Cardiac atrium fibroblast (primary cell): Measurements from ENCODE around the gene EGFL8. TPM values are rescaled to one million over a fixed set of nuclear protein-coding genes. Genes with fewer than 3 reads are reported as not detected.

Experiments used
- total RNA-seq: library from RNA; depleted of rRNA; stranded (reverse); fragments of >200 nt; gene quantifications from 2 replicates; pipeline ENCODE4 v1.2.3, GENCODE V29; 2015

EGFL8 gene
- 0.97 and 7.2 TPM in 2 replicates for total RNA-seq

DNA sequence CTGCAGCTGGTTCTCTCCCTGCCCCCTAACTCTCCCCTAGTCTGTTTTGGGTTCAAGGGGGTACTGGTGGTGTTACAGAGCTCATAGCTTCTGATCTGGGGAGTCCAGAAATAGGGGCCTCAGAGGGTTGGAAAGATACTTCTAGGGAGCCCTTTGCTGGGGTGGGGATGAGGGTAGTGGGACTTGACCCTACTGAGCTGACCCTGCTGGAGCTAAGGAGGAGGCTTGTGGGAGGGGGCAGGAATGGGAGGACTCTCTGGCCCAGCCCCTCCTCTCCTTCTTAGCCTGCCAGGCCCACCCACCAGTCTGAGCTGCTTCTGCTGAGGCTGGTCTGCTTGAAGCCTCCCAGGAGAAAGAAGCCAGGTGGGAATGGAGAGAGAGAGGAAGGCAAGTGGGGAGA lies at the start of gene EGFL8:
TSS of gene EGFL8 (plus strand) at position 301 of the 400 bp plus-strand sequence. CDS start 1,571 bp downstream, outside the sequence.

DNA sequence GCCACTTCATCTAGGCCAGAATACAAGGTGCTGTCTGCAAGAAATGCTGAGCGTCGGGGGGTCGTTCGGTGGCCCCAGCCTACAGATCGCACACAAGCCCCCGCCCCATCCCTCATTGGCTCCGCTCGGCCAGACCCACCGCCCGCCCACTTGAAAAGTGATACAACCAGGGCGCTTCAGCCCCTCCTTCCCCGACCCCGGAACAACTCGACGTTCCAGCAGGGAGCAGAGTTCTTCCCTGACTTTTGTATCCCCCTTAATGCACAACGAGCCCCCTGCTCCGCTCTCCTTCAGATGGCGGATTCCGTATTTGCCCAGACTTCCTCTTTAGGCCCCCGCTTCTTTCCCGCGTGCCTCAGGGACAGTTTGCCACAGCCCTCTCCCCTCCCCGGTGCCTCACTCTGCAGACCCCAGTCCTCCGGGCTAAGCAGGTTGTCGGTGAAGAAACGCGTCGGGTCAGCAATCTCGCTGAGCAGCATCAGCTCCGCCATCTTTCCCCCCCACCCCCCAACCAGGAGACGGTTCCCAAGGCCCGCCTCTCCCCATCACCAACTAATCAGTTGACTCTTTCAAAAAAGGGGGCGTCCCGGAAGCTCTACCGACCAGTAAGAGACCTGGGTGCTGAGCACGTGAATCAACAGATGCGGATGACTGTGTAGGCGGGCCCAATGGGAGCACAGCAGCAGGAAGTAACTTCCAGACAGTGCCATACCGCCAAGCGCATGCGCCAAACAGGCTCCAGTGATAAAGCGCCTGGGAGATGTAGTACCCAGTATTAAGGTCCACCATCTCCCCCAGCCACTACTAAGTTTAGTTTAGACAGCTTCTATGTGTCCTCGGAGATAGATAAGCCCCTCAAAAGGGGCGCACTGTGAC lies 36.4 kb upstream of the EGFL8 start, which contains the start of gene ATF6B:
TSS of gene ATF6B (minus strand) at position 530 of the 876 bp plus-strand sequence. CDS start at position 491, 39 bp downstream.

DNA sequence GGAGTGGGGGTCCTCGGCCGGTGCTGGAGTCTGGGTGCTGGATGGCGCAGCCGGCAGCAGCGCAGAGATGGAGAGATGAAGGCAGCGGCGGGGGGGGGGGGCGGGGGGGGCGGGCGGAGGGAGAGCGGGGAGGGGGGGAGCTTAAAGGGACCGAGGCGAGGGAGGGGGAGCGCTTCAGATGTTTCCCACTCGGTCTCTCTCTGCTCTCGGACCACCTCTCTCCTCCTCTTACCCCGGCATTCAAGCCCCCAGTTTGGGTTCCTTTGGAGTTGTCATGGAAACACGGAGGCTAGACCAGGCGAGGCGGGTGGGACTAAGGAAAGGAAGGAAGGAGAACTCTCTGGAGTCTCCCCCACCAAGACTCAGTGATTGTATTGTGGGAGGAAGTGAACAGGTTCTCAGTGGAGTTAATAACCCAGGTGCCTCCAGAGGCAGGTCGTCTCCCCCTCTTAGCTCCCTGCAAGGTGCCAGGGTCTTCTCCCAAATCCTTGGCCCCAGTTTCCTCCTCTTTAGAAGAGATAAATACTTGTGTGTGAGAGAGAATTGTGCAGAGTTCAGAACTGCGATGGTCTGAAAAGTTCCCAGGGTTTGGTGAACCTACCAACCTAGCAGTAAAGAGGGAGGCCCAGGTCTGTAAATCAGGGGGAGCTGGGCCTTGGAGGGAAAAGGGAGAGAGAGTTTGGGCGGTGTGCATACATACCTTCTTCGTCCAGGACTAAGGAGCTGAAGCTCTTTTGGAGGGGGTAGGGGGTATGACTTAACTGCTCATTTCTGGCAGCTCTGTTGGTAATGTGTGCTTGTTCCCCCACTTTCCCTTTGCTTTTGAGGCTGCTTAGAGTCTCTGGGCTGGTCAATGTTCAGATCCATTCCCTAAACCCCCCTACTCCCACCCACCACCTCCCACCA lies 12.3 kb upstream of the EGFL8 start, which contains the start of gene PRRT1:
TSS of gene PRRT1 (minus strand) at position 77 of the 906 bp plus-strand sequence. CDS start 112 bp downstream, outside the sequence.

DNA sequence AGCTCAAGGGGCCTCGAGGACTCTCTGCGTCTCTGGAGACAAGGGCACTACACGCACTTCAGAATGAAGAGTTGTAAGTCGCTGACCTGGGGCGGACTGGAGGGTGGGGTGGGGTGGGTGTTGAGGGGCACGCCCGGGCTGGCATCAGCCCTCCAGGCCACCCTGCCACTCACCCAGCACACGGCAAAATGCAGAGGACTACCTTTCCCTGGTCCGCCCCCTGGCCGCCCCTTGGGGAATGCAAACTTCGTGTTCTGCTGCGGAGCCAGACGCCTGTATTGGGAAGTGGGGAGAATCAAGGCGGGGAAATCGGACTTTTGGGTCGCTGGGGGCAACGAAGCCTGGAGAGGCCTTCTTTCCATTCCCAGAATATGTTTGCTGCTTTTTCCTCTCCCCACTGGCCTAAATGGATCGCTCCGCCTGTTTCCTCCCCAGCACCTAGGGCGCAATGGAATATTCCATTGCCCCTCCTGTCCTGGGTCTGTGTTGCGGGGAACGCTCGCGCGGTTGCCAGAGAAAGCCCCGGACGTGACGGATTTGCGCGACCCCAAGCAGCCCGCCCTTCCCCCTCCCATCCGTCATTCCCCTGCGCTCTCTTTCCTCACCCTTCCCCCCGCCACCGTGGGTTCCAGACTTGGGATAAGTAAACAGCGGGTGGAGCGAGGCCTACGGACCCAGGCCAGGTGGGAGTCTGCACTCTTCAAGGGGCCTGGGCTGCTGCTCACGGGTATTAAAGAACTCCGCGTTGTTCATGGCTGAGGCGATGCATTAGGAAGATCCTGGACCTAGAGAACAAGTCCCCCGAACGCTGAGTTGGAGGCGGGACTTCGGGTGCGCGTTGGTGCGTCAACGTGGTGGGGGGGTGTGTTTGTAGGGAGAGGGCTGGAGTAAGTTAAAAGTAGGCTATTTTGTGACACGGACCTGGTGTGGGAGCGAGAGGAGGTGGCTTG lies 10.6 kb upstream of the EGFL8 start, which contains the start of gene PPT2:
TSS of gene PPT2 (plus strand) at position 578 of the 950 bp plus-strand sequence. CDS start 454 bp downstream, outside the sequence.

DNA sequence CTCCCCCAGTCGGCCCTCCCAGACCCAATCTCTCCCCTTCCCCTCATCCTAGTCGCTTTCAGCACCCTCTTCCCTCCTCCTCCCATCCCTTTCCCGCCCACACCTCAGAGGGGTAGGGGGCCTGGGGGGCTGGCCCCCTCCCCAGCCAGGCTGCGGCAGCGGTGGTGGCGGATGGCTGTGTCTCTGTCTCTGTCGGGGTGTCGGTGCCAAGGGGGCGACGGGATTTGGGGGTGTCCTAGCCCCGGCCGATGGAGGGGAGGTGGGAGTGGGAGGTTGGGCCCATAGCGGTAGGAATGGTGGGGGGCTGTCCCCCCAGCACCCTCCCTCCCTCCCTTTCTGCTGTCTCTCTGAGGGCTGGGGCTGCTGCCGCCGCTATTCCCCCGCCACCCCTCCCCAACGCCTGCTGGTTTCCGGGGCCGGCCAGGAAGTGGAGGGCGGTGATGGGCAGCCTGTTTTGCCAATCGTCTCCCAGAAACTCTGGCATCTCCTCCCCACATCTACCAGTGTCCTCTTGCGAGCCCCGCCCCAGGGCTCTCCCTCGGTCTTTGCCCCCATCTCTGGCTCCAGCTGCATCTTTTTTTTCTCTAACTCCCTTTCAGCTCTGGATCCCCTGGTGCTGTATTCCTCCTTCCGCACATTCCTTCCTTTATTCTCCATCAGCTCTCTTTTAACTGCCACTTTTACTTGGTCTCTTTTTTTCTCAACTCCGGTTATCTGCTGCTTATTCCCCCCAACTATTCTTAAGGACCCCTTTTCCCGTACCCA lies 11.5 kb downstream of the EGFL8 start, which contains the start of gene AGPAT1:
TSS of gene AGPAT1 (minus strand) at position 374 of the 765 bp plus-strand sequence. CDS start 4,588 bp downstream, outside the sequence.

DNA sequence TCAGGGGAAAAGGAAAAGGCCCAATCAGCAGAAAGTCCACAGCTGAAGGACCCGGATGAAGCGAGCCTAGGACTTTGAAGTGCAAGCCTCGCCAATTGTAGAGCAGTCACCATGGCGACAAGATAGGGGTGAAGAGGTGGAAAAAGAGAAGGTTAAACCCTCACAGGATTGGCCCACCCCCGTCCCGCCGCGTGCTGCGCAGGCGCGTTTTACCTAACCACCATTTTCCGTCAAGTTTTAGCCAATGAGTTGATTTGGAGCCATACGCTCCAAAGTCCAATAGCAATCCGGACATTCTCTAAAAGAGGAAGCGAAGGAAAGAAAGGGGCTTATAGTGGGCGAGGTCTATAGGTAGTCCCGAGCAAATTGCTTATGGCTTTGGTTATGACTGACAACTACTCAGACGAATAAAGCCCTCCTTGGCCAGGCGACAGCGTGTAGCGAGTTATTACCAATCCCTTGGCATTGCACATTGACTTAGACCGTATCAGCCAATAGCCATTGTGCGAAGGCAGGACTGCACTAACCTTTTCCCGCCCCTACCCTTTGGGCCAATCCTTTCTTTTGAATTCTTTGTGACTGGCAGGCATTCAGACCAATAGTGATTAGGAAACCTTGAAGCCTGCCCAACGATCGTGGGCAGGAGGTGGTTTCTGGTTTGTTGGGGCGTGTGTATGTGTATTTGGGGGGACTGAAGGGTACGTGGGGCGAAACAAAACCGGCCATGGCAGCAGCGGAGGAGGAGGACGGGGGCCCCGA lies 13.6 kb downstream of the EGFL8 start, which contains the start of gene RNF5:
TSS of gene RNF5 (plus strand) at position 618 of the 759 bp plus-strand sequence. CDS start at position 725, 107 bp downstream.

DNA sequence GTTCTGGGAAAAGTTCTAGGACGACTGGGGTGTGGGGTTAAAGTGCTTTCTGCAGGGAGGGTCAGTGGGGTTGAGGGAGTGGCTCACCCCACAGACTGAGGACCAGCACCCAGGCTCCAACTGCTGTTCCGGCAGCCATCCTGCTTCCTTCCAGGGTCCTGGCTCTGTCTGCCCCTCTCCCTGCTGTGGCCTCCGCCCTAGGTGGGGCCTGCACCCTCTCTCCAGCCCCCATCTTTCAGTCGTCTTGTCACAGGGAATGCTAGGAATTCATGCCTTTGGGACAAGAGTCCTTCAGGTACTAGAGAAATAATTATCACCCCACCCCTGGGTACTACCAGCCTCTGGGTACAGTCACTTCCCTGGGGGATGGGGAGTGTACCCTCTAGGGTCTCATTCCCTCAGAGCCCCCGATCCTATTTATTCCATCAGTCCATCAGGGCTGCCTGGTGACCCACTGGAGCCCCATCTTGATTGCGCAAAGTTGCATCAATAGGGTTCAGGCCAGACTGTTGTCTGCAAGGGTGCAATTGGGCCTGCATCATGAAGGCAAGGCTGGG lies 19.8 kb downstream of the EGFL8 start, which contains the start of gene AGER:
TSS of gene AGER (minus strand) at position 170 of the 557 bp plus-strand sequence. CDS start at position 139, 31 bp downstream.

DNA sequence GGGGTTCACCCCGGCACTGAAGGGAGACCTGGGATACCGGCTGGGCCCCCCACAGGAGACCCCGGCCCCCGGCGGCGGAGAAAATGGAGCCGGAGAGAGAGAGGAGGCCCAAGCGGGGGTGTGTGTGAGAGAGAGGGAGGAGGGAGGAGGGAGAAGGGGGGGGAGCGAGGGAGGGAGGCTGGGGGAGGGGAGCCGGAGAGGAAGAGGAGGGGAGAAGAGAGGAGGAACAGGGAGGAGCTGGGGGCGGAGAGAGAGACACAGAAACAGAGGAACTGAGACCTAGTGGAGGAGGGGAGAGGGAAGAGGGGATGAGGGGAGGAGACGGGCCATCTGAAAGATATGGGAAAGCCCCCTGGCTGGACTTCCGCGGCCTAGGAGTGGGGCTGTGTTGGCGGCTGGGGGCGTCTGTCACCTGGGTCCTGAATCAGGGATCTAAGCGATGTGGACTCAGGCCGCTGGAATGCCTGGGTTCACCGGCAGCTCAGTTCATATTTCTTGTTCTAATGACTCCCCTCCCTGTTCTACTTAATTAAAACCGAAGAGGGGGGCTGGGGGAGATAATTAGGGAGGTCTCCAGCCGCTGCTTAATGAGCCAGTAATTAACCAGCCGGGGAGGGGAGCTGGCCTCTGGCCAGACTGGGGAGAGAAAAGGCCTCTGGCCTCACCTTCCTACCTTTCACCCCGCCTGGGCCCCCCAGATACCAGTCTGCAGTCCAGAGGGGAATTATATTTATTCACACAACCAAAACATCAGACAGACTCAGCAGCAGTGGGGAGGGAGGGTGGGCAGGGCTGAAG lies 25.9 kb downstream of the EGFL8 start, which contains the start of gene PBX2:
TSS of gene PBX2 (minus strand) at position 149 of the 798 bp plus-strand sequence. CDS start 287 bp downstream, outside the sequence.

DNA sequence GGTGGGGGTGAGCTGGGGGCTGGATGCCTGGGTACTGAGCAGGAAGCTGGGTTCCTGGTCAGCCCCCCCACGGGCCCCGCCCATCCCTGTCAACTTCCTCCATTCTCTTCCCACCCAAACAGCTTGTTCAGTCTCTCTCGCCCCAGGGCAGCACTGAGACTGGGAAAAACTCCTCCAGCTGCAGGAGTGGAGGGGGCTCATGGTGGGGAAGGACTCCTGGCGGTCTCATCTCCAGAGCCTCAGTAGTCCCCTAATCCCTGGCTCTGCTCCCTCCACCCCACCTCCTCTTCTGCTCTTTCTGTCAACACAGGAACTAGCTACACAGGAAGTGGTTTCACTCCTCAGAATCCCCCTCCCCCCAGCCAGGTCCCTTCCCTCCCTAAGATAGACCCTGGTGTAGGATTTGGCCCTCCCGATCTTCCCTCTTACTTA lies 28.2 kb downstream of the EGFL8 start, which contains the start of gene GPSM3:
TSS of gene GPSM3 (minus strand) at position 36 of the 432 bp plus-strand sequence. CDS start 130 bp downstream, outside the sequence.

Other genes with a start within 250 kb of the EGFL8 start
- gene C2, start 236.9 kb upstream of the EGFL8 start, total RNA-seq = 0.97 and 2.2 TPM in 2 replicates
- gene CFB, start 218.5 kb upstream of the EGFL8 start, total RNA-seq = 12.6 and 103 TPM in 2 replicates
- gene NELFE, start 205.6 kb upstream of the EGFL8 start, total RNA-seq = 80.2 and 82.0 TPM in 2 replicates
- 28.0 and 44.9 TPM in 2 replicates for gene SKIC2, start 205.4 kb upstream of the EGFL8 start, total RNA-seq
- 18.6 and 25.5 TPM in 2 replicates for gene DXO, start 192.5 kb upstream of the EGFL8 start, total RNA-seq
- gene C4A, start 182.5 kb upstream of the EGFL8 start, total RNA-seq = 12.1 and 14.7 TPM in 2 replicates
- 6.0 TPM in 2 replicates for gene C4B, start 149.8 kb upstream of the EGFL8 start, total RNA-seq
- 0.49 TPM in 1 of 2 replicates, not detected in the other for gene CYP21A2, start 126.2 kb upstream of the EGFL8 start, total RNA-seq
- 41.5 and 45.3 TPM in 2 replicates for gene TNXB, start 55.3 kb upstream of the EGFL8 start, total RNA-seq
- gene ATF6B, start 36.3 kb upstream of the EGFL8 start, total RNA-seq = 19.5 and 20.7 TPM in 2 replicates
- gene FKBPL, start 34.3 kb upstream of the EGFL8 start, total RNA-seq = 2.3 and 3.9 TPM in 2 replicates
- gene PRRT1, start 12.7 kb upstream of the EGFL8 start, total RNA-seq = 0.16 TPM in 1 of 2 replicates, not detected in the other
- 9.4 and 16.1 TPM in 2 replicates for gene PPT2, start 10.5 kb upstream of the EGFL8 start, total RNA-seq
- 52.0 and 62.9 TPM in 2 replicates for gene AGPAT1, start 11.5 kb downstream of the EGFL8 start, total RNA-seq
- gene RNF5, start 13.8 kb downstream of the EGFL8 start, total RNA-seq = 25.1 and 34.2 TPM in 2 replicates
- gene AGER, start 19.7 kb downstream of the EGFL8 start, total RNA-seq = 1.6 and 2.6 TPM in 2 replicates
- 14.3 and 17.3 TPM in 2 replicates for gene PBX2, start 25.6 kb downstream of the EGFL8 start, total RNA-seq
- gene GPSM3, start 28.0 kb downstream of the EGFL8 start, total RNA-seq = 7.0 and 7.4 TPM in 2 replicates
- 4.2 and 5.0 TPM in 2 replicates for gene NOTCH4, start 59.5 kb downstream of the EGFL8 start, total RNA-seq
- gene TSBP1, start 207.3 kb downstream of the EGFL8 start, total RNA-seq = not detected in 2 replicates
- not detected in 2 replicates for gene BTNL2, start 242.6 kb downstream of the EGFL8 start, total RNA-seq